ENCODE measurements around the gene RNF144B. TPM values are rescaled to one million over a fixed set of nuclear protein-coding genes. Genes with fewer than 3 reads are reported as not detected.
A peak's percentile ranks its signal among the peaks of the same experiment; 100 is the strongest.

Gene RNF144B
- total RNA-seq, 6 experiments from 2014 or later = 7.6 to 19.1 (median 10.2) TPM

DNA sequence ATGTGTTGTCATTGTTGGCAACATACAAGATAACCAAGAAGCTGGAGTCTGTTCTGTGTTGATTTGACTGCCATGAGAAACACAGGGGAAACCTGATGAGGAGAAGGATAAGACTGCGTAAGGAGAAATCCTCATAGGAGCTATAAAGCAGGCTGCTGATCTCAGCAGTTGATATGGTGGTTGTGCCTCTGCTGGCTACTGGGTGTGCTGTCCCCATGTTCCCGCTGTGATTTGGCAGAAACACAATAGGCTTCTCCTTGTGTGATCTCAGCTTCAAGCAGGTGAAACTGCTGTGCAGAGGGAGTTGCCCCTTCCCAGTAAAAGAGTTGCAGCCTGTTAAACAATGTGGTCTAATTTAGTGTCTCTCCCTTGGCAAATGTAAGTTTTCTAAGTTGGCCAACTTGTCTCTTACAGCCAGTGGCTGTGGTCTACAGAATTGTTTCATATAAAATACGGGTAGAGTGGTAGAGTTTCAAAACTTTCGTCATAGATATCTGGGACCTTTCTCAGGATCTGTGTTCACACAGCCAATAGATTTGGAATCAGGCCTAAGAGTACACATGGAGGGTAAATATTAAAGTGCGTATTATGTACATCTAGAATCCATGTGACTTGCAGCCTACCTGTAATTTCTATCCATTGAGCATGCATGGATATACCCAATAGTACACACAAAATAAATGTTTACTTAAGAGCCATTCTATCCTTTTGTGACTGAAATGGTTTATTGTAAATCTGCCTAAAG lies 78.4 kb downstream of the RNF144B start:
- peak overlapping the region in 2 of 3 donors; percentile 16 to 48 for H3K27ac ChIP-seq
- DNase-seq = no peak
- H3K27me3 ChIP-seq = no peaks in the 10 kb centered on the region
- peak; percentile 46 to 64 (median 48) for ATAC-seq
- no peak overlapping the region for H3K4me3 ChIP-seq
- 42% methylated on average over 5 of the region's 5 CpGs for WGBS (ENCODE audit: insufficient coverage, low coverage, low lambda C conversion rate, missing lambda C conversion rate)
- H3K4me1 ChIP-seq = peaks cover 0 to 57% (median 23%) of the 10 kb centered on the region in 4 donors
- H3K9me3 ChIP-seq = no peaks in the 10 kb centered on the region
- TF ChIP-seq, protein P1, sequence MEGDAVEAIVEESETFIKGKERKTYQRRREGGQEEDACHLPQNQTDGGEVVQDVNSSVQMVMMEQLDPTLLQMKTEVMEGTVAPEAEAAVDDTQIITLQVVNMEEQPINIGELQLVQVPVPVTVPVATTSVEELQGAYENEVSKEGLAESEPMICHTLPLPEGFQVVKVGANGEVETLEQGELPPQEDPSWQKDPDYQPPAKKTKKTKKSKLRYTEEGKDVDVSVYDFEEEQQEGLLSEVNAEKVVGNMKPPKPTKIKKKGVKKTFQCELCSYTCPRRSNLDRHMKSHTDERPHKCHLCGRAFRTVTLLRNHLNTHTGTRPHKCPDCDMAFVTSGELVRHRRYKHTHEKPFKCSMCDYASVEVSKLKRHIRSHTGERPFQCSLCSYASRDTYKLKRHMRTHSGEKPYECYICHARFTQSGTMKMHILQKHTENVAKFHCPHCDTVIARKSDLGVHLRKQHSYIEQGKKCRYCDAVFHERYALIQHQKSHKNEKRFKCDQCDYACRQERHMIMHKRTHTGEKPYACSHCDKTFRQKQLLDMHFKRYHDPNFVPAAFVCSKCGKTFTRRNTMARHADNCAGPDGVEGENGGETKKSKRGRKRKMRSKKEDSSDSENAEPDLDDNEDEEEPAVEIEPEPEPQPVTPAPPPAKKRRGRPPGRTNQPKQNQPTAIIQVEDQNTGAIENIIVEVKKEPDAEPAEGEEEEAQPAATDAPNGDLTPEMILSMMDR (IDR thresholded peaks at IDR 0.05) = no peak
- H3K36me3 ChIP-seq = no peaks in the 10 kb centered on the region
- intact Hi-C loops (cut with DNase I) = no loop called here

DNA sequence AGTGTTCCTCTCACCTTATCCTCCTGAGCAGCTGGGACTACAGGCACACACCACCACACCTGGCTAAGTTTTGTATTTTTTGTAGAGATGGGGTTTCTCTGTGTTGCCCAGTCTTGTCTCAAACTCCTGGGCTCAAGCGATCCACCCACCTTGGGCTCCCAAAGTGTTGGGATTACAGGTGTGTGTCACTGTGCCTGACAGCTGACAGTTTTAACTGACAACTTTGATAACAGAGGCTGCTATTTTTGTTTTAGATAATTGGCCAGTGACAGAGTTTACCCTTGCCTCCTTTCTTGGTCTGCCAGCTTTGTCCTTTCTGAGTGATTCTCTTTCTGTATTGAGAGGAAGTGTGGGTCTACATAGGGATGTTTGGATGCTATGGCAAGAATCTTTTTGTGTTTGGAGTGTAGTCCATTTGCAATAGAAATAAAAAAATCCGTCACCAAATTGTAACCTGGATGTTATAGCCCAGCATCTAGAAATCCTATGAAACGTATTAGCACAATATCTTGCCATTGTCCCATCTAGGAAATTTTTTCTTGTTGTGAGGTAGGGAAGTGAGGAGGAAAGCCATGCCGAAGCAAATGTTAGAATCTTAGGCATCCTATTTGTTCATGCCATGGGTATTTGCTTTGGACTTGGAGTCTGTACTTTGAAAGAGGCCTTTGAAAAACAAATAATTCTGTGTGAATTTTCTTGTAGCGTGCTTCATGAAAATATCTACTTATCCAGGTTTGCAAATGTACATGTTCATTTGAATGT lies 80.8 kb downstream of the RNF144B start:
- TF ChIP-seq, protein P1 (IDR thresholded peaks at IDR 0.05) = no peak
- TF ChIP-seq POLR2A (IDR thresholded peaks at IDR 0.05) = no peak
- Histone ChIP-seq H3K27me3 (no peaks in the 10 kb centered on the region), H3K27ac (peak overlapping the region in 2 of 3 donors; percentile 23 to 24), H3K4me3 (no peak overlapping the region), H3K4me1 (peaks cover 0 to 70% (median 27%) of the 10 kb centered on the region in 4 donors), H3K9me3 (no peaks in the 10 kb centered on the region), H3K36me3 (no peaks in the 10 kb centered on the region)
- peak; percentile 21 to 45 (median 40) for ATAC-seq
- intact Hi-C loops (cut with DNase I) = no loop called here
- WGBS (ENCODE audit: insufficient coverage, low coverage, low lambda C conversion rate, missing lambda C conversion rate) = 30% methylated on average over 5 of the region's 5 CpGs
- no peak for DNase-seq

DNA sequence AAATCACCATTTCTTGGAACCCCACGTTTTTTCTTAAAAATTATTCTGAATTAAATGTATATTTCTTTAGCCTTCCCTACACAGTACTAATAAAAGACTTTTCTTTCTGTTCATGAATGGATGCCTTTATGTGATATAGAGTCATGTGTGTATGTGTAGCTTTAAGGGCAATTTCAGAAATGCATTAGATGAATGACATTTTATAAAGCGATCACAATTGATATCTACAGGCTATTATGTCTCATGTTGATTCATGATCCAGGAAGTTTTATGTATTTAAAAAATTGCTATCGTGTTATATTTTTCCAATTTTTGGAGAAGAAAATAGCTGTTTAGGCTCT lies 81.3 kb downstream of the RNF144B start:
- H3K27ac ChIP-seq = peak overlapping the region in 1 of 3 donors; percentile 23

DNA sequence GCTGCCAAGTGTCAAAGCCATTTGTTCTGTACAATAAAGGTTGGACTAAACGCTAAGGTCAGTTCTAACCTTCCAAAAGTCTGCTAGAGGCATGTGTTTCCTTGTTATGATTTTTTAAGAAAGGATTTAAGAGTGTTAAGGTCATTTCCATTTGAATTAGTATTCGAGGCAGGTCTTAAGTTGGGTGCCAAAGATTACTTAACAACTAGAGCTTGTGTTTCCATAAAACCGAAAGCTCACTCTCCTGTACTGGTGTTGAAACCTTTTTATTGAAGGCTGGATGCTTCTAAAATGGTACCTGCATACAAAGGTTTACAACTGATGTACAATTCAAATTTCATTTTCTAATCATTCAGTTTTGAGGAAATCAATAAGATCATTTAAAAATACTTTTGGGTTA lies 82.4 kb downstream of the RNF144B start:
- WGBS (ENCODE audit: insufficient coverage, low coverage, low lambda C conversion rate, missing lambda C conversion rate) = 31% methylated on average over 3 of the region's 3 CpGs
- intact Hi-C loops (cut with DNase I) = no loop called here
- no peak overlapping the region for H3K4me3 ChIP-seq
- H3K4me1 ChIP-seq = peaks cover 0 to 57% (median 24%) of the 10 kb centered on the region in 4 donors
- no peaks in the 10 kb centered on the region for H3K27me3 ChIP-seq
- H3K27ac ChIP-seq = no peak overlapping the region
- DNase-seq = no peak
- H3K9me3 ChIP-seq = no peaks in the 10 kb centered on the region
- ATAC-seq = peak in 3 of 4 donors; percentile 13 to 39 (median 31)
- H3K36me3 ChIP-seq = no peaks in the 10 kb centered on the region
- TF ChIP-seq POLR2A (IDR thresholded peaks at IDR 0.05) = no peak
- TF ChIP-seq, protein P1 (IDR thresholded peaks at IDR 0.05) = no peak

More for the DNA sequence above, 81.3 kb downstream of the RNF144B start:
- TF ChIP-seq, protein P1 (IDR thresholded peaks at IDR 0.05) = no peak
- no peak for TF ChIP-seq POLR2A (IDR thresholded peaks at IDR 0.05)
- DNase-seq (no peak), ATAC-seq (no peak)
- H3K9me3 ChIP-seq = no peaks in the 10 kb centered on the region
- H3K4me3 ChIP-seq = no peak overlapping the region
- no peaks in the 10 kb centered on the region for H3K27me3 ChIP-seq
- H3K4me1 ChIP-seq = peaks cover 0 to 67% (median 27%) of the 10 kb centered on the region in 4 donors
- intact Hi-C loops (cut with DNase I) = no loop called here
- H3K36me3 ChIP-seq = no peaks in the 10 kb centered on the region
- 62% methylated on average over 3 of the region's 3 CpGs for WGBS (ENCODE audit: insufficient coverage, low coverage, low lambda C conversion rate, missing lambda C conversion rate)
